ENCODE measurements around the gene CAPN5. TPM values are rescaled to one million over a fixed set of nuclear protein-coding genes. Genes with fewer than 3 reads are reported as not detected.

The CAPN5 gene
- total RNA-seq, 1 donor from 2014 or later: 5.2 TPM

DNA sequence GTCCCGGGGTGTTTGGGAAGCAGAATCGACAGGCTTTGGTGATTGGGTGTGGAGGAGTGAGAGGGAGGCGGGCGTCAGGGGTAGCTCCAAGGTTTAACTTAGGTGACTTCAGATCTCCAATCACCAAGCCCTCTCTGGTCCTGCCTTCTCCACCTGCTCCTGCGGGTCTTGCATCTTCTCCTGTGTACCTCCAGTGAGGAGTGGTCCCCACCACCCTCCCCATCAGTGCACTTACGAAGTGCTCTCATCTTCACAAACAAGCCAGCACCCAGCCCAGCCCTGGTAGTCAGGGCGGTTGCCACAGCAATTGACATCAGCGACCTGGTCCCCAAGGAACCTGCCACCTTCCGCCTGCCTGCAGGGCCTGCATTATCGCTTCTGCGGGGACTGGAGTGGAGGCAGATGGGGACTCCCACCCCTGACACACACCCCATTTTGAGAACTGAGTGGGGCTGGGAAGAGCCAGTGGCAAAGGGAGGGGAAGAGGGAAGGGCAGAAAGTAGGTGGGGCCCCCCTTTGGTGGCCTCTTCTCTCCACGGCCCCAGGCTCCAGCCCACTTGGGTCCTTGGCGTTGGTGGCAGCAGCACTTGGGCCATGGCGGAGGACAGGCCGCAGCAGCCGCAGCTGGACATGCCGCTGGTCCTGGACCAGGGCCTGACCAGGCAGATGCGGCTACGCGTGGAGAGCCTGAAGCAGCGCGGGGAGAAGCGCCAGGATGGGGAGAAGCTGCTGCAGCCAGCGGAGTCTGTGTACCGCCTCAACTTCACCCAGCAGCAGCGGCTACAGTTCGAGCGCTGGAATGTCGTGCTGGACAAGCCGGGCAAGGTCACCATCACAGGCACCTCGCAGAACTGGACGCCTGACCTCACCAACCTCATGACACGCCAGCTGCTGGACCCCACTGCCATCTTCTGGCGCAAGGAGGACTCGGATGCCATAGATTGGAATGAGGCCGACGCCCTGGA is 35.8 kb downstream of the CAPN5 start, which contains the start of gene OMP:
TSS of gene OMP (plus strand) at position 595 of the 965 bp plus-strand sequence. CDS start at position 595, 0 bp downstream.
- H3K9me3 ChIP-seq (ENCODE audit: control insufficient read depth in 3 of 3, low read length in 3 of 3): no peaks in the 10 kb centered on the region
- H3K27me3 ChIP-seq (ENCODE audit: control insufficient read depth in 3 of 3, insufficient read depth in 3 of 3, low read length in 3 of 3): peaks cover 0 to 4% (median 3%) of the 10 kb centered on the region in 3 donors
- H3K4me3 ChIP-seq (ENCODE audit: low read length in 3 of 3): no peak within 1 kb of the TSS
- no peak within 1 kb of the TSS for H3K27ac ChIP-seq (ENCODE audit: low read depth, low read length)
- no peak within 1 kb of the TSS for H3K9ac ChIP-seq (ENCODE audit: low read depth in 1 of 3, low read length in 3 of 3)
- H3K36me3 ChIP-seq (ENCODE audit: control insufficient read depth in 3 of 3, insufficient read depth in 3 of 3, low read length in 3 of 3): no peaks in the 10 kb centered on the region
- peaks cover 0 to 8% (median 1%) of the 10 kb centered on the region in 3 donors for H3K4me1 ChIP-seq (ENCODE audit: control insufficient read depth in 3 of 3, insufficient read depth in 3 of 3, low read length in 3 of 3)

DNA sequence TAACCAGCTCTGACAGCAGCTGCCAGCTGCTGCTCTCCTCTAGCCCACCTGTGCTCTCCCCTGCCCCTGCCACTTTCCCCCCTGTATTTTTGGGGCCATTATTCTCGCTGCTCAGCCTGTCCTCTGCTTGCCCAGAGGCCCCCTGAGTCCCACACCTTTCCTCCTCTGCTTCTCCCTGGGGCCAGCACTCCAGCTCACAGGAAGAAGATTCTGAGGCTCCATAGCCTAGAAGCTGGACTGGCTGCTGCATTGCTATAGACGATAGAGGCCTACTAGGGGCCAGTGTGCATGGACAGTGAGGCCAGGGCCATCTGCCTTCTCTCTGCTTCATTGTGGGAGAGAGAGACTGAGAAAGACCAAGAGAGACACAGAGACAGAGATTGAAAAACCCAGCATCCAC is 36.5 kb downstream of the CAPN5 start:
- H3K9ac ChIP-seq (ENCODE audit: low read depth in 1 of 3, low read length in 3 of 3): no peak overlapping the region
- H3K4me3 ChIP-seq (ENCODE audit: low read length in 3 of 3): no peak overlapping the region
- peaks cover 0 to 14% (median 9%) of the 10 kb centered on the region in 3 donors for H3K4me1 ChIP-seq (ENCODE audit: control insufficient read depth in 3 of 3, insufficient read depth in 3 of 3, low read length in 3 of 3)
- peaks cover 0 to 4% (median 3%) of the 10 kb centered on the region in 3 donors for H3K27me3 ChIP-seq (ENCODE audit: control insufficient read depth in 3 of 3, insufficient read depth in 3 of 3, low read length in 3 of 3)
- H3K9me3 ChIP-seq (ENCODE audit: control insufficient read depth in 3 of 3, low read length in 3 of 3): no peaks in the 10 kb centered on the region
- no peaks in the 10 kb centered on the region for H3K36me3 ChIP-seq (ENCODE audit: control insufficient read depth in 3 of 3, insufficient read depth in 3 of 3, low read length in 3 of 3)
- no peak overlapping the region for H3K27ac ChIP-seq (ENCODE audit: low read depth, low read length)

DNA sequence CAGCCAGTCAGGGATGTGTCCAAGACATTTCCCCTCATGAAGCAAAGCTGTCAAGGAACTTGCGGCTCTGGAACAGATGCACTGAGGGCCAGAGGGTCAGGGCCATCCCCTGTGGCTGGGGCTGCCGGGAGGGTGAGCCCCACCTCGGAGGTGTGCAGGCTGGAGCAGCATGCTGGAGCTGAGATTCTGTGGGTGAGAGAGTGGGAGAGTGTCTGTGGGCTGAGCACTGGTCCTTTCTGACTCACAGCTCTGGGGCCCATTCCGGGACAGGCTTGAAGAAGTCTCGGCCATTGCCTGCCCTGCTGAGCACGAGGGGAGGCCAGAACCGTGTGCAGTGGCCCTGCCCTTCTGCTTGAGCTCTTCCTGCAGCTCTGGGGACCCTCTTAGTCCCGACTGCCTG is 38.0 kb downstream of the CAPN5 start:
- H3K27me3 ChIP-seq (ENCODE audit: control insufficient read depth in 3 of 3, insufficient read depth in 3 of 3, low read length in 3 of 3): peaks cover 0 to 4% (median 3%) of the 10 kb centered on the region in 3 donors
- H3K4me3 ChIP-seq (ENCODE audit: low read length in 3 of 3): no peak overlapping the region
- H3K9ac ChIP-seq (ENCODE audit: low read depth in 1 of 3, low read length in 3 of 3): no peak overlapping the region
- no peak overlapping the region for H3K27ac ChIP-seq (ENCODE audit: low read depth, low read length)
- no peaks in the 10 kb centered on the region for H3K9me3 ChIP-seq (ENCODE audit: control insufficient read depth in 3 of 3, low read length in 3 of 3)
- H3K36me3 ChIP-seq (ENCODE audit: control insufficient read depth in 3 of 3, insufficient read depth in 3 of 3, low read length in 3 of 3): no peaks in the 10 kb centered on the region
- peaks cover 4 to 14% (median 10%) of the 10 kb centered on the region in 3 donors for H3K4me1 ChIP-seq (ENCODE audit: control insufficient read depth in 3 of 3, insufficient read depth in 3 of 3, low read length in 3 of 3)

DNA sequence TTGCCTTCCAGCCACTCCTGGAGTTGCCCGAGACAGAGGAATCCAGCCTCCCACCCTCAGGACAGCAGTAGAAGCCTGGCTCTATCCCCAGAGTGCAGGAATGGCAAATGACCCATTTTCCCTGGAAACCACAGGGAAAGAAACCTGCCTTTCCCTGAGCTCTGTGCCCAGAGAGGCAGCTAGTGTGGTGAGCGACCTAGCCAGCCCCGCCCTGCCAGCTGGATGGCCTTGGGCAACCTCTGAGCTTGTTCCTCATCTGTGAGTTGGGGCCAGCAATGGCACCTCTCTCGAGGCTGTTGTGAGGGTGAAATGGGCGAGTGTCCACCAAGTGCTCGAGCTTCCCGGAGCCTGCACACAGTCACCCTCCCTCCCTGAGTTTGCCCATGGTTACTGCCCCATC is 39.5 kb downstream of the CAPN5 start:
- peaks cover 5 to 16% (median 10%) of the 10 kb centered on the region in 3 donors for H3K4me1 ChIP-seq (ENCODE audit: control insufficient read depth in 3 of 3, insufficient read depth in 3 of 3, low read length in 3 of 3)
- no peak overlapping the region for H3K4me3 ChIP-seq (ENCODE audit: low read length in 3 of 3)
- no peak overlapping the region for H3K27ac ChIP-seq (ENCODE audit: low read depth, low read length)
- peaks cover 0 to 4% (median 3%) of the 10 kb centered on the region in 3 donors for H3K27me3 ChIP-seq (ENCODE audit: control insufficient read depth in 3 of 3, insufficient read depth in 3 of 3, low read length in 3 of 3)
- H3K9me3 ChIP-seq (ENCODE audit: control insufficient read depth in 3 of 3, low read length in 3 of 3): no peaks in the 10 kb centered on the region
- no peaks in the 10 kb centered on the region for H3K36me3 ChIP-seq (ENCODE audit: control insufficient read depth in 3 of 3, insufficient read depth in 3 of 3, low read length in 3 of 3)
- no peak overlapping the region for H3K9ac ChIP-seq (ENCODE audit: low read depth in 1 of 3, low read length in 3 of 3)

DNA sequence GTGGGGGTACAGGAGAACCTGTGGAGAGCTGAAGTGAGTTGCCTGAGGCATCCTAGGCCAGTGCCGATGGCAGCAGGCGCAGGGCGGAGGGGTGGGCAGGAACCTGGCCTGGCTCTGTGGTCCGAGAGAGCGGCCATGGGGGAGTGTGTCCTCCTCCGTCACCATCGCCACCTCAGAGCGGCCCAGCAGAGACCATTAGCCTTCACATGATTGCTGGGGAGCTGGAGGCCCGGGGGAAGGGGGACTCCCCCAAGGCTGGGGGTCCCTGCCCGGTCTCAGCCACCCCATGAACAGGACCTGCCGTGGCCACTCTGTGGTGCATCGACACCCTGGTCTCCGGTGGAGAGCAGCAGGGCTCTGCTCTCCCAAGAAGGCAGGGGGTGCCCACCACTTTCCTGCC is 40.0 kb downstream of the CAPN5 start:
- H3K4me3 ChIP-seq (ENCODE audit: low read length in 3 of 3): no peak overlapping the region
- no peak overlapping the region for H3K9ac ChIP-seq (ENCODE audit: low read depth in 1 of 3, low read length in 3 of 3)
- H3K27ac ChIP-seq (ENCODE audit: low read depth, low read length): no peak overlapping the region
- H3K4me1 ChIP-seq (ENCODE audit: control insufficient read depth in 3 of 3, insufficient read depth in 3 of 3, low read length in 3 of 3): peaks cover 5 to 16% (median 10%) of the 10 kb centered on the region in 3 donors
- peaks cover 0 to 4% (median 3%) of the 10 kb centered on the region in 3 donors for H3K27me3 ChIP-seq (ENCODE audit: control insufficient read depth in 3 of 3, insufficient read depth in 3 of 3, low read length in 3 of 3)
- H3K9me3 ChIP-seq (ENCODE audit: control insufficient read depth in 3 of 3, low read length in 3 of 3): no peaks in the 10 kb centered on the region
- H3K36me3 ChIP-seq (ENCODE audit: control insufficient read depth in 3 of 3, insufficient read depth in 3 of 3, low read length in 3 of 3): no peaks in the 10 kb centered on the region

DNA sequence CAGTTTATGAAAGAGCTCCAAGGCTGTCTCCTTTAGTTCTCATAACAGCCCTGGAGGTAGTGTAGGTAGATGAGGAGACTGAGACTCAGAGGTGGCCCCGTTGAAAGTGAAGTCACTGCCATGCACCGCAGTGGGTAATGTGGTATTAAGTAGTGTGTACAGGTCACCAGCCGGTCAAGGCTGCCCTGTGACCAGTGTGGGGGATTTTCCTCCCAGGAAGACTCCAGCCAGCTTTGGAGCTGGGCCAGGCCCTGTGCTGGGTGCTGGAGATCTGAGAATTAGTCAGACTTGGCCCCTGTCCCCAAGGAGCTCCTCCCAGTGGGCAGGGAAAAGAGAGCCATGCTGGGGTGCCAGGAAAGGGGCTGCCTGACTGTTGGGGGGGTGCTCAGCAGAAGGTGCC is 41.2 kb downstream of the CAPN5 start:
- Histone ChIP-seq H3K27ac (ENCODE audit: low read depth, low read length) (no peak overlapping the region), H3K4me3 (ENCODE audit: low read length in 3 of 3) (no peak overlapping the region), H3K36me3 (ENCODE audit: control insufficient read depth in 3 of 3, insufficient read depth in 3 of 3, low read length in 3 of 3) (no peaks in the 10 kb centered on the region), H3K4me1 (ENCODE audit: control insufficient read depth in 3 of 3, insufficient read depth in 3 of 3, low read length in 3 of 3) (peaks cover 5 to 16% (median 10%) of the 10 kb centered on the region in 3 donors), H3K27me3 (ENCODE audit: control insufficient read depth in 3 of 3, insufficient read depth in 3 of 3, low read length in 3 of 3) (peaks cover 0 to 4% (median 3%) of the 10 kb centered on the region in 3 donors), H3K9me3 (ENCODE audit: control insufficient read depth in 3 of 3, low read length in 3 of 3) (no peaks in the 10 kb centered on the region), H3K9ac (ENCODE audit: low read depth in 1 of 3, low read length in 3 of 3) (no peak overlapping the region)

DNA sequence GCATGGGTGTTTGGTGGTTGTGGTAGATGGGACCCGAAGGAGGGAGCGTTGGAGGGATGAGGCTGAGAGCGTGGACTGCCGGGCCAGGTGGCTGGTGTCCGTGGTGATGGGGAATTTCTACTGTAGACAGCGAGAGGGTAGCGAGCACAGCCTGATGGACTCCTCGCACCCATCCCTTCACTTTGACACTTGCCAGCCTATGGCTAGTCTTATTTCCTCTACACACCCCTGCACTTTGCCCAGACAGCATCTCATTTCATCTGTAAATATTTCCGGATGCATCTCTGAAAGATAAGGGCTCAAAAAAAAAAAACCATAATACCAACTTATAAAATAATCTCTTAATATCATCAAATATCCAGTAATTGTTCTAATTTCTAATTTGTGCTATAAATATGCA is 41.7 kb downstream of the CAPN5 start:
- Histone ChIP-seq H3K36me3 (ENCODE audit: control insufficient read depth in 3 of 3, insufficient read depth in 3 of 3, low read length in 3 of 3) (no peaks in the 10 kb centered on the region), H3K4me3 (ENCODE audit: low read length in 3 of 3) (no peak overlapping the region), H3K9me3 (ENCODE audit: control insufficient read depth in 3 of 3, low read length in 3 of 3) (no peaks in the 10 kb centered on the region), H3K9ac (ENCODE audit: low read depth in 1 of 3, low read length in 3 of 3) (no peak overlapping the region), H3K27ac (ENCODE audit: low read depth, low read length) (no peak overlapping the region), H3K27me3 (ENCODE audit: control insufficient read depth in 3 of 3, insufficient read depth in 3 of 3, low read length in 3 of 3) (peaks cover 0 to 4% (median 3%) of the 10 kb centered on the region in 3 donors), H3K4me1 (ENCODE audit: control insufficient read depth in 3 of 3, insufficient read depth in 3 of 3, low read length in 3 of 3) (peaks cover 5 to 16% (median 10%) of the 10 kb centered on the region in 3 donors)

DNA sequence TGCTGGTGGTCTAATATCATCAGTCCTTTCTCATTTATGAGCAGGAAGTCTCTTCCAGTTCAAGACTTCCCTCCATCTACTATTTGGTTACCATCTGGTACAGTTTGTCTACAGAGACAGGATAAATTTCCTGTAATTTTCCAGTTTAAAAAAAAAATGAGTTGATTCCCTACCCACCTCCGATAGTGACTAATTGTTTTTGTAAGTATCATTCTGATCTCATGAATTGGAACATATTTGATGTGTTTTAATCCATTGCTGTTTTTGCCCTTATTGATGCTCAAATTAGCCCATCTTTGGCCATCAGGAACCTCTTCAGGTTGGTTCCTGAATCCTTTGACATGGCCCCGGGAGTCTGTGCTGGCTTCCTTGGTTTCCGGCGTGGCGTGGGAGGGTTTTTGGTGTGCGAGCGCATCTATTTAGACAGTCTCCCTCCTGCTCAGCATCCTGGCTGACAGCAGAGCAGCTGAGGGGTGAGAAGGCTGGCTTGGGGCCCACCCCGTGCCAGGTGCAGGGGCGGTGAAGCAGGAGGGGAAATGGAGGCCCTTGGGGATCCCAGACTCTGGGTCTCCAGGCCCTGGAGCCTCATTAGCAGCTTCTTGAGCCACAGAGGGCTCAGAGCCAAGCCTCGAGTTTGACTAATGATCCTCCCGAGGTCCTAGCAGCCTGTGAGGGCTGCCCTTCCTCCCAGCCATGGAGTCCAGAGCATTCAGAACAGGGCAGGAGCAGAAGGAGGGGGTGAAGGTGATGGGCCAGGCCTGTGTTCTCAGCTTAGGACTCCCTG is 42.7 kb downstream of the CAPN5 start:
- H3K9me3 ChIP-seq (ENCODE audit: control insufficient read depth in 3 of 3, low read length in 3 of 3): no peaks in the 10 kb centered on the region
- H3K4me3 ChIP-seq (ENCODE audit: low read length in 3 of 3): no peak overlapping the region
- no peak overlapping the region for H3K9ac ChIP-seq (ENCODE audit: low read depth in 1 of 3, low read length in 3 of 3)
- peaks cover 0 to 3% (median 0%) of the 10 kb centered on the region in 3 donors for H3K36me3 ChIP-seq (ENCODE audit: control insufficient read depth in 3 of 3, insufficient read depth in 3 of 3, low read length in 3 of 3)
- peaks cover 5 to 16% (median 10%) of the 10 kb centered on the region in 3 donors for H3K4me1 ChIP-seq (ENCODE audit: control insufficient read depth in 3 of 3, insufficient read depth in 3 of 3, low read length in 3 of 3)
- H3K27me3 ChIP-seq (ENCODE audit: control insufficient read depth in 3 of 3, insufficient read depth in 3 of 3, low read length in 3 of 3): peaks cover 0 to 4% (median 3%) of the 10 kb centered on the region in 3 donors
- H3K27ac ChIP-seq (ENCODE audit: low read depth, low read length): no peak overlapping the region

DNA sequence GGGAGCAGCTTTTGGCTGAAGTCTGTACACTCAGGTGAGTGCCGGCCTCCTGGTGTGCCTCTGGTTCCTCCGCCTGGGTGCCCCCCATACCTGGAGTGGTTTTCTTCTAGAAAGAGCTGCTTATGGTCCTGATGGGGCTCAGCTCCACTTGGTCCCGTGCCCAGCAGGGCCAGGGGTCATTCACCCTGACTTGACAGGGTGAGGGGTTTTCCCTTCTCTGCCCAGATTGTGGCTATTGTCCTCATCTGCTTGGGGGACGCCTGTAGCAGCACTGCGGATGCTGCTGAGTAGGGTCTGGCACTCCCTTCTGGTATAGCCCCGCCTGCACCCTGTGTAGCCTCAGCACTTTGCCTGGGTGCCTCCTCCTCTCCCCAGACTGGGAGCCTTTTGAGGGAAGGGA is 44.1 kb downstream of the CAPN5 start:
- H3K27ac ChIP-seq (ENCODE audit: low read depth, low read length): no peak overlapping the region
- H3K36me3 ChIP-seq (ENCODE audit: control insufficient read depth in 3 of 3, insufficient read depth in 3 of 3, low read length in 3 of 3): peaks cover 0 to 3% (median 0%) of the 10 kb centered on the region in 3 donors
- peaks cover 0 to 3% (median 0%) of the 10 kb centered on the region in 3 donors for H3K27me3 ChIP-seq (ENCODE audit: control insufficient read depth in 3 of 3, insufficient read depth in 3 of 3, low read length in 3 of 3)
- no peak overlapping the region for H3K9ac ChIP-seq (ENCODE audit: low read depth in 1 of 3, low read length in 3 of 3)
- no peak overlapping the region for H3K4me3 ChIP-seq (ENCODE audit: low read length in 3 of 3)
- H3K9me3 ChIP-seq (ENCODE audit: control insufficient read depth in 3 of 3, low read length in 3 of 3): no peaks in the 10 kb centered on the region
- H3K4me1 ChIP-seq (ENCODE audit: control insufficient read depth in 3 of 3, insufficient read depth in 3 of 3, low read length in 3 of 3): peaks cover 5 to 12% (median 10%) of the 10 kb centered on the region in 3 donors

All from skeletal muscle tissue (tissue), 4 donors.